Endothelial cell of umbilical vein (primary cell): Measurements from ENCODE around the gene TGFBR2.

Source experiments
- EZH2 ChIP-seq: IDR thresholded peaks from 2 replicates; pipeline ENCODE4 v1.6.1; 2012; ENCODE audit warnings: borderline replicate concordance, low read depth, mild to moderate bottlenecking, moderate library complexity, low read length, inconsistent platforms; ENCODE audit not compliant: severe bottlenecking
- GATA2 ChIP-seq: IDR thresholded peaks from 2 replicates; pipeline ENCODE4 v1.7.0; 2011; ENCODE audit warnings: low read depth, mild to moderate bottlenecking, moderate library complexity, mixed read lengths, low read length; ENCODE audit not compliant: insufficient read length, insufficient read depth
- MYC ChIP-seq: IDR thresholded peaks from one replicate; pipeline ENCODE4 v1.6.1; 2011; ENCODE audit warnings: mild to moderate bottlenecking, low read depth, low read length
- POLR2A ChIP-seq: IDR thresholded peaks from 2 replicates; pipeline ENCODE4 v1.6.1; 2012; ENCODE audit warnings: low read depth, mild to moderate bottlenecking, control low read depth, low read length
- POLR2AphosphoS5 ChIP-seq: IDR thresholded peaks from 2 replicates; pipeline ENCODE4 v1.6.1; 2012; ENCODE audit warnings: low read depth, mild to moderate bottlenecking, control low read depth, low read length, moderate library complexity; ENCODE audit not compliant: insufficient read depth
- TF ChIP-seq, protein P1 (sequence below), 2 donors: IDR thresholded peaks; 1 replicate in 1 of 2; 2 replicates in 1 of 2; pipeline ENCODE4 v1.5.1; 2011; ENCODE audit warnings: low read length in 2 of 2, mild to moderate bottlenecking in 2 of 2, moderate library complexity in 2 of 2, control low read depth in 1 of 2, inconsistent platforms in 1 of 2, low read depth in 1 of 2; ENCODE audit not compliant: insufficient read depth in 1 of 2; ENCODE audit errors: extremely low read depth in 1 of 2

DNA sequence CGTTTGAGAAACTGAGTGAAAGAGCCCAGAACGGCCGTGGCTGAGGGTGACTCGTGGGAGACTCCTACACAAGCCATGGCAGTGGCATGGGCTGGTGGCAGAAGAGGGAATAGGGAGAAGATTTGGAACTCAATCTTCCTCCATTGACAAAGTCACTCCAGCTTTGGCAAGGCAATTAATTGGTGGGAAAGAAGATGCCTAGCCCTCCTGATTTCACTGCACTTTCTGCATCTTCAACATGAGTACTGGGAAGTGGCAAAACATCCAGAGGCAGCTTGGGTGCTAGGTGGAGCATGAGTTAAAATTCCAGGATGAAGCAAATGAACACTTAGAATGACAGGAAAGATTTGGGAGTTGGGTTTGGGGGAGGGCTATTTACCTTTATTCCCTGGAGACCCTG, 1.4 kb upstream of the TGFBR2 start:
- no peak for TF ChIP-seq EZH2
- TF ChIP-seq, protein P1, sequence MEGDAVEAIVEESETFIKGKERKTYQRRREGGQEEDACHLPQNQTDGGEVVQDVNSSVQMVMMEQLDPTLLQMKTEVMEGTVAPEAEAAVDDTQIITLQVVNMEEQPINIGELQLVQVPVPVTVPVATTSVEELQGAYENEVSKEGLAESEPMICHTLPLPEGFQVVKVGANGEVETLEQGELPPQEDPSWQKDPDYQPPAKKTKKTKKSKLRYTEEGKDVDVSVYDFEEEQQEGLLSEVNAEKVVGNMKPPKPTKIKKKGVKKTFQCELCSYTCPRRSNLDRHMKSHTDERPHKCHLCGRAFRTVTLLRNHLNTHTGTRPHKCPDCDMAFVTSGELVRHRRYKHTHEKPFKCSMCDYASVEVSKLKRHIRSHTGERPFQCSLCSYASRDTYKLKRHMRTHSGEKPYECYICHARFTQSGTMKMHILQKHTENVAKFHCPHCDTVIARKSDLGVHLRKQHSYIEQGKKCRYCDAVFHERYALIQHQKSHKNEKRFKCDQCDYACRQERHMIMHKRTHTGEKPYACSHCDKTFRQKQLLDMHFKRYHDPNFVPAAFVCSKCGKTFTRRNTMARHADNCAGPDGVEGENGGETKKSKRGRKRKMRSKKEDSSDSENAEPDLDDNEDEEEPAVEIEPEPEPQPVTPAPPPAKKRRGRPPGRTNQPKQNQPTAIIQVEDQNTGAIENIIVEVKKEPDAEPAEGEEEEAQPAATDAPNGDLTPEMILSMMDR (IDR thresholded peaks at IDR 0.05; ENCODE audit: extremely low read depth in 1 of 2, insufficient read depth in 1 of 2, low read depth in 1 of 2, low read length in 2 of 2), result no peak
- no peak for TF ChIP-seq GATA2
- no peak for TF ChIP-seq POLR2A
- TF ChIP-seq MYC, result no peak
- TF ChIP-seq POLR2AphosphoS5, result no peak
